Osteocyte (in vitro differentiated cells): ENCODE data around the gene TSSK6. TPM values are rescaled to one million over a fixed set of nuclear protein-coding genes. Genes with fewer than 3 reads are reported as not detected.

Experiments used
- DNase-seq: peaks from one replicate; pipeline ENCODE4 v3.0.0; 2021; ENCODE audit warnings: mixed read lengths; ENCODE audit not compliant: unreplicated experiment; ENCODE audit errors: extremely low spot score
- H3K27ac Mint-ChIP-seq: one replicate; pipeline ENCODE4 v1.8.0; 2021; ENCODE audit warnings: mild to moderate bottlenecking, mixed read lengths; ENCODE audit not compliant: unreplicated experiment
- H3K27me3 Mint-ChIP-seq: one replicate; pipeline ENCODE4 v1.8.0; 2021; ENCODE audit warnings: mixed read lengths; ENCODE audit not compliant: unreplicated experiment
- H3K36me3 Mint-ChIP-seq: one replicate; pipeline ENCODE4 v1.8.0; 2021; ENCODE audit warnings: mixed read lengths; ENCODE audit not compliant: unreplicated experiment
- H3K4me1 Mint-ChIP-seq: one replicate; pipeline ENCODE4 v1.8.0; 2021; ENCODE audit warnings: mixed read lengths; ENCODE audit not compliant: unreplicated experiment
- H3K4me3 Mint-ChIP-seq: one replicate; pipeline ENCODE4 v1.8.0; 2021; ENCODE audit warnings: mild to moderate bottlenecking, moderate library complexity, mixed read lengths; ENCODE audit not compliant: unreplicated experiment
- H3K9me3 Mint-ChIP-seq: one replicate; pipeline ENCODE4 v1.8.0; 2021; ENCODE audit warnings: mixed read lengths; ENCODE audit not compliant: unreplicated experiment
- total RNA-seq: library from RNA; stranded (reverse); gene quantifications from 2 replicates; pipeline ENCODE4 v1.2.1, GENCODE V29; 2021
- TF ChIP-seq, protein P1 (sequence below): fragments of 200-600 bp; sonication (generic); IDR thresholded peaks from 2 replicates; pipeline ENCODE4 v1.5.0; 2021; ENCODE audit warnings: antibody characterized with exemption, mild to moderate bottlenecking, moderate library complexity

Gene TSSK6
- total RNA-seq, 1 donor from 2014 or later: 1.7 TPM

GRCh38 chr19:19544257-19544953 is 29.1 kb upstream of the TSSK6 start:
- Mint-ChIP-seq H3K36me3 (no peaks in the 10 kb centered on the region), H3K9me3 (no peaks in the 10 kb centered on the region), H3K4me1 (no peaks in the 10 kb centered on the region), H3K27ac (no peak overlapping the region), H3K27me3 (no peaks in the 10 kb centered on the region), H3K4me3 (no peak overlapping the region)
- TF ChIP-seq, protein P1, sequence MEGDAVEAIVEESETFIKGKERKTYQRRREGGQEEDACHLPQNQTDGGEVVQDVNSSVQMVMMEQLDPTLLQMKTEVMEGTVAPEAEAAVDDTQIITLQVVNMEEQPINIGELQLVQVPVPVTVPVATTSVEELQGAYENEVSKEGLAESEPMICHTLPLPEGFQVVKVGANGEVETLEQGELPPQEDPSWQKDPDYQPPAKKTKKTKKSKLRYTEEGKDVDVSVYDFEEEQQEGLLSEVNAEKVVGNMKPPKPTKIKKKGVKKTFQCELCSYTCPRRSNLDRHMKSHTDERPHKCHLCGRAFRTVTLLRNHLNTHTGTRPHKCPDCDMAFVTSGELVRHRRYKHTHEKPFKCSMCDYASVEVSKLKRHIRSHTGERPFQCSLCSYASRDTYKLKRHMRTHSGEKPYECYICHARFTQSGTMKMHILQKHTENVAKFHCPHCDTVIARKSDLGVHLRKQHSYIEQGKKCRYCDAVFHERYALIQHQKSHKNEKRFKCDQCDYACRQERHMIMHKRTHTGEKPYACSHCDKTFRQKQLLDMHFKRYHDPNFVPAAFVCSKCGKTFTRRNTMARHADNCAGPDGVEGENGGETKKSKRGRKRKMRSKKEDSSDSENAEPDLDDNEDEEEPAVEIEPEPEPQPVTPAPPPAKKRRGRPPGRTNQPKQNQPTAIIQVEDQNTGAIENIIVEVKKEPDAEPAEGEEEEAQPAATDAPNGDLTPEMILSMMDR: no peak
- DNase-seq: no peak

- Mint-ChIP-seq H3K4me3 (no peak overlapping the region), H3K4me1 (peaks cover 4% of the 10 kb centered on the region), H3K27ac (no peak overlapping the region), H3K36me3 (no peaks in the 10 kb centered on the region), H3K27me3 (no peaks in the 10 kb centered on the region), H3K9me3 (no peaks in the 10 kb centered on the region)
- DNase-seq: no peak
- TF ChIP-seq, protein P1: no peak
Measured at GRCh38 chr19:19543640-19544039, 28.3 kb upstream of the TSSK6 start.

GRCh38 chr19:19543101-19543500 is 27.8 kb upstream of the TSSK6 start:
- peaks cover 7% of the 10 kb centered on the region for H3K4me1 Mint-ChIP-seq
- no peak overlapping the region for H3K27ac Mint-ChIP-seq
- no peak for DNase-seq
- H3K9me3 Mint-ChIP-seq: no peaks in the 10 kb centered on the region
- TF ChIP-seq, protein P1: no peak
- no peaks in the 10 kb centered on the region for H3K36me3 Mint-ChIP-seq
- H3K4me3 Mint-ChIP-seq: no peak overlapping the region
- H3K27me3 Mint-ChIP-seq: no peaks in the 10 kb centered on the region

DNA sequence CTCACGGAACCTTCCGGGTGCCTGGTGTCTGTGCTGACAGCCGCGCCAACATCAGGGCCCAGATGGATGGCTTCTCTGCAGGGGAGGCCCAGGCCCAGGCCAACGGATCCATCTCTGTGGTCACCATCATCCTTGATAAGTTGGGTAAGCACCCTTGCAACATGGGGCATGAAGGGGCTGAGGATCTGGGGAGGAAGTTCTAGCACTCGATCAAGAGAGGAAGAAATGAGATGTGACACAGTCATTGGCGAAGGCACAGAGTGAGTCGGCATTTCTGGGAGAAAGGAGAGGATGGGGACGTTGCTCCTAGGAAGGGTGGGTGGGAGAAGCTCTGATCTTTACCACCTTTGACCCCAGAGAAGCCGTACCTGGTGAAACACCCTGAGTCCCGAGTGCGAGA is 27.2 kb upstream of the TSSK6 start:
- no peaks in the 10 kb centered on the region for H3K27me3 Mint-ChIP-seq
- no peaks in the 10 kb centered on the region for H3K9me3 Mint-ChIP-seq
- no peak overlapping the region for H3K27ac Mint-ChIP-seq
- no peaks in the 10 kb centered on the region for H3K36me3 Mint-ChIP-seq
- TF ChIP-seq, protein P1: no peak
- H3K4me1 Mint-ChIP-seq: peaks cover 10% of the 10 kb centered on the region
- H3K4me3 Mint-ChIP-seq: no peak overlapping the region
- no peak for DNase-seq

DNA sequence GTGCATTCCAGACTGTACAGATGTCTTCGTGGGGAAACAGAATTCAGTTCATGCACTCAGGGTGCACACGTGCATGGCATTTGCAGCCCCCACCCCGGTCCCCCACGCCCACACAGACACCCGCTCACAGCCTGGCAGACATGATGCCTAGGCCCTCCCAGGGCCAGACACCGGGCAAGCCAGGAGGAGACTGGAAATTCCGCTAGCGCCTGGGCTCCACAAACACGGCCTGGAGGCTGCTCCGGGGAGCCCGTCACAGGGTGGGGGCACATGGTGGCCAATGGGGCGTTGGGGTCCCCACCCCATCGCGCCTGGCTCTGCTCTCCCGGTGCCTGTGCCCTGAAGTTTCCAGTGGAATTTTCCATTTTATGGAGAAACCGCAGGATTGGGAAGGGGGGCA is 26.3 kb upstream of the TSSK6 start:
- DNase-seq: no peak
- no peaks in the 10 kb centered on the region for H3K36me3 Mint-ChIP-seq
- TF ChIP-seq, protein P1: no peak
- H3K4me1 Mint-ChIP-seq: peaks cover 12% of the 10 kb centered on the region
- no peak overlapping the region for H3K27ac Mint-ChIP-seq
- H3K27me3 Mint-ChIP-seq: no peaks in the 10 kb centered on the region
- H3K4me3 Mint-ChIP-seq: no peak overlapping the region
- H3K9me3 Mint-ChIP-seq: no peaks in the 10 kb centered on the region
